CD14-positive monocyte (primary cell): ENCODE measurements around the gene MGAT4A. TPM values are rescaled to one million over a fixed set of nuclear protein-coding genes. Genes with fewer than 3 reads are reported as not detected.

Source experiments
- DNase-seq, 3 donors: peaks; one replicate each; pipeline ENCODE4 v3.0.0-alpha.2; 2011 to 2022
- H2AFZ ChIP-seq: 2 replicates; pipeline ENCODE4 v1.6.0; 2012; ENCODE audit warnings: mild to moderate bottlenecking, low read depth, low read length, inconsistent platforms; ENCODE audit not compliant: insufficient read depth, poor library complexity, severe bottlenecking
- H3K27ac ChIP-seq, 2 donors: 1 replicate in 1 of 2; 2 replicates in 1 of 2; pipeline ENCODE4 v1.5.1; 2012 to 2013; ENCODE audit warnings: low read length in 2 of 2, control low read depth in 1 of 2, inconsistent platforms in 1 of 2, low read depth in 1 of 2, mild to moderate bottlenecking in 1 of 2
- H3K27me3 ChIP-seq, 2 donors: one replicate each; pipeline versions ENCODE4 v1.6.0 to v1.6.1; 2011 to 2013; ENCODE audit warnings: low read length in 2 of 2; ENCODE audit not compliant: control insufficient read depth in 2 of 2, insufficient read depth in 2 of 2
- H3K36me3 ChIP-seq, 2 donors: replicated peaks in 1 of 2; 1 replicate in 1 of 2; 2 replicates in 1 of 2; pipeline versions ENCODE4 v1.5.1 to v1.6.1; 2012 to 2013; ENCODE audit warnings: low read length in 2 of 2, control low read depth in 1 of 2, inconsistent platforms in 1 of 2, mild to moderate bottlenecking in 1 of 2; ENCODE audit not compliant: insufficient read depth in 2 of 2, control insufficient read depth in 1 of 2
- H3K4me1 ChIP-seq, 2 donors: 1 replicate in 1 of 2; 2 replicates in 1 of 2; pipeline versions ENCODE4 v1.5.1 to v1.6.1; 2012 to 2013; ENCODE audit warnings: low read length in 2 of 2, control low read depth in 1 of 2, inconsistent platforms in 1 of 2, mild to moderate bottlenecking in 1 of 2, moderate library complexity in 1 of 2; ENCODE audit not compliant: insufficient read depth in 2 of 2, control insufficient read depth in 1 of 2
- H3K4me2 ChIP-seq: replicated peaks from 2 replicates; pipeline ENCODE3; 2012; ENCODE audit warnings: low read length, moderate library complexity, mild to moderate bottlenecking; ENCODE audit not compliant: poor library complexity, severe bottlenecking; ENCODE audit errors: extremely low read depth
- H3K4me3 ChIP-seq, 3 experiments: fragments of 200-600 bp in 1 of 3; sonication (generic) in 1 of 3; replicated peaks in 1 of 3; 1 replicate in 2 of 3; 2 replicates in 1 of 3; pipeline ENCODE4 v1.5.1; 2011 to 2013; ENCODE audit warnings: low read length in 3 of 3, mild to moderate bottlenecking in 3 of 3, control low read depth in 2 of 3, low read depth in 2 of 3, inconsistent platforms in 1 of 3, moderate library complexity in 1 of 3
- H3K79me2 ChIP-seq: 2 replicates; pipeline ENCODE4 v1.6.0; 2012; ENCODE audit warnings: mild to moderate bottlenecking, control low read depth, inconsistent platforms, low read length, moderate library complexity; ENCODE audit not compliant: insufficient read depth
- H3K9ac ChIP-seq: 2 replicates; pipeline ENCODE4 v1.6.0; 2017; ENCODE audit warnings: low read length, mild to moderate bottlenecking; ENCODE audit not compliant: insufficient read depth, poor library complexity, severe bottlenecking
- H3K9me3 ChIP-seq, 2 donors: replicated peaks in 1 of 2; 1 replicate in 1 of 2; 2 replicates in 1 of 2; pipeline versions ENCODE4 v1.5.1 to v1.6.1; 2012 to 2013; ENCODE audit warnings: low read length in 2 of 2, control low read depth in 1 of 2; ENCODE audit not compliant: control insufficient read depth in 1 of 2, insufficient read depth in 1 of 2
- H4K20me1 ChIP-seq: 2 replicates; pipeline ENCODE4 v1.6.0; 2012; ENCODE audit warnings: mild to moderate bottlenecking, low read length, control low read depth, moderate library complexity; ENCODE audit not compliant: insufficient read depth
- H3K27ac Mint-ChIP-seq, 7 donors: one replicate each; pipeline ENCODE4 v1.8.0; 2020; ENCODE audit warnings: mild to moderate bottlenecking in 7 of 7, mixed read lengths in 7 of 7, moderate library complexity in 6 of 7, inconsistent platforms in 2 of 7
- H3K27me3 Mint-ChIP-seq, 3 donors: one replicate each; pipeline ENCODE4 v1.8.0; 2021 to 2022; ENCODE audit warnings: low read depth in 3 of 3, mild to moderate bottlenecking in 3 of 3, mixed read lengths in 3 of 3, moderate library complexity in 3 of 3, inconsistent platforms in 1 of 3
- H3K36me3 Mint-ChIP-seq, 2 donors: one replicate each; pipeline ENCODE4 v1.8.0; 2020; ENCODE audit warnings: mixed read lengths in 2 of 2, inconsistent platforms in 1 of 2, mild to moderate bottlenecking in 1 of 2
- H3K4me1 Mint-ChIP-seq: one replicate; pipeline ENCODE4 v1.8.0; 2020; ENCODE audit warnings: mild to moderate bottlenecking, mixed read lengths
- H3K4me3 Mint-ChIP-seq, 2 donors: one replicate each; pipeline ENCODE4 v1.8.0; 2020; ENCODE audit warnings: mild to moderate bottlenecking in 2 of 2, mixed read lengths in 2 of 2, moderate library complexity in 1 of 2
- H3K9me3 Mint-ChIP-seq, 7 donors: one replicate each; pipeline ENCODE4 v1.8.0; 2020 to 2022; ENCODE audit warnings: mixed read lengths in 7 of 7, mild to moderate bottlenecking in 6 of 7, moderate library complexity in 6 of 7, inconsistent platforms in 2 of 7
- WGBS: methylation state at CpG from one replicate; pipeline ENCODE4 v1.1.5; 2013; ENCODE audit warnings: missing lambda C conversion rate; ENCODE audit not compliant: insufficient coverage; 5-methylcytosine and 5-hydroxymethylcytosine counted together
- intact Hi-C, 2 donors: fragments of 100-400 bp; cut with micrococcal nuclease; formaldehyde crosslinking; loops; one replicate each; pipeline versions ENCODE4 v1.15.0 to v1.15.1; 2023
- polyA plus RNA-seq, 3 donors: library from polyadenylated mRNA; depleted of rRNA in 1 of 3; unstranded in 2 of 3; stranded (reverse) in 1 of 3; fragments of 300-500 nt in 2 of 3; fragments of >200 nt in 1 of 3; fragmentation: Illumina TruSeq in 2 of 3; gene quantifications; 1 replicate in 2 of 3; 2 replicates in 1 of 3; pipeline ENCODE4 v1.2.3, GENCODE V29; 2012 to 2021
- TF ChIP-seq, protein P1 (sequence below): fragments of 200-600 bp; IDR thresholded peaks from one replicate; pipeline ENCODE4 v1.8.0; 2022; ENCODE audit warnings: antibody characterized with exemption, mild to moderate bottlenecking

The MGAT4A gene
- polyA plus RNA-seq, 3 donors = 24.3 to 35.9 (median 35.1) TPM

DNA sequence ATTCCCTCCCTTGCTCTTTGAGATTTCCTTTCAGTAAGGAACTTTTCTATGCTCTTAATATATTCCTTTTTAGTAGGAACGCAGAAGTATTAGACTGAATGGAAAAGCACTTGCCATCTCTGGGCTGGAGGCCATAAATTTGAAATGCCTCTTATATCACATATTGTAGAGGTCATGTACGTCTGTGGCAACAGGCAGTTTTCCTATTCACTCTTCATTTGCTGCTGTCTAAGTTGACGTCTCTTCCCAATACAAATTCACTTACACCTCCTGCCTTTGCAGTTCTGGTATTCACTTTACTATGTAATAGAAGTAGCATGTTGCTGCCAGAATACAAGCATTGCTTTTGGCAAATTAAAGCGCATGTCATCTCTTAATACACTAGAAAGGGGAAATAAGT, 34.7 kb downstream of the MGAT4A start:
- H3K27me3 Mint-ChIP-seq = no peaks in the 10 kb centered on the region
- H3K4me3 Mint-ChIP-seq = no peak overlapping the region
- Histone ChIP-seq H3K4me3 (no peak overlapping the region), H3K79me2 (peaks cover 75% of the 10 kb centered on the region), H2AFZ (no peak overlapping the region), H3K4me1 (peaks cover 5 to 9% of the 10 kb centered on the region in 2 donors), H3K9me3 (no peaks in the 10 kb centered on the region), H3K9ac (no peak overlapping the region), H3K4me2 (no peak overlapping the region), H3K27ac (no peak overlapping the region), H4K20me1 (peaks cover 53% of the 10 kb centered on the region), H3K27me3 (no peaks in the 10 kb centered on the region), H3K36me3 (peaks cover 2 to 8% of the 10 kb centered on the region in 2 donors)
- H3K27ac Mint-ChIP-seq = peak overlapping the region in 1 of 7 donors; percentile 57
- DNase-seq = no peak
- H3K36me3 Mint-ChIP-seq = peaks cover 7 to 16% of the 10 kb centered on the region in 2 donors
- TF ChIP-seq, protein P1, sequence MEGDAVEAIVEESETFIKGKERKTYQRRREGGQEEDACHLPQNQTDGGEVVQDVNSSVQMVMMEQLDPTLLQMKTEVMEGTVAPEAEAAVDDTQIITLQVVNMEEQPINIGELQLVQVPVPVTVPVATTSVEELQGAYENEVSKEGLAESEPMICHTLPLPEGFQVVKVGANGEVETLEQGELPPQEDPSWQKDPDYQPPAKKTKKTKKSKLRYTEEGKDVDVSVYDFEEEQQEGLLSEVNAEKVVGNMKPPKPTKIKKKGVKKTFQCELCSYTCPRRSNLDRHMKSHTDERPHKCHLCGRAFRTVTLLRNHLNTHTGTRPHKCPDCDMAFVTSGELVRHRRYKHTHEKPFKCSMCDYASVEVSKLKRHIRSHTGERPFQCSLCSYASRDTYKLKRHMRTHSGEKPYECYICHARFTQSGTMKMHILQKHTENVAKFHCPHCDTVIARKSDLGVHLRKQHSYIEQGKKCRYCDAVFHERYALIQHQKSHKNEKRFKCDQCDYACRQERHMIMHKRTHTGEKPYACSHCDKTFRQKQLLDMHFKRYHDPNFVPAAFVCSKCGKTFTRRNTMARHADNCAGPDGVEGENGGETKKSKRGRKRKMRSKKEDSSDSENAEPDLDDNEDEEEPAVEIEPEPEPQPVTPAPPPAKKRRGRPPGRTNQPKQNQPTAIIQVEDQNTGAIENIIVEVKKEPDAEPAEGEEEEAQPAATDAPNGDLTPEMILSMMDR = no peak
- intact Hi-C loops = no loop called here
- no CpG with 5 or more reads among the region's 4 CpGs for WGBS
- peaks cover 20% of the 10 kb centered on the region for H3K4me1 Mint-ChIP-seq
- no peaks in the 10 kb centered on the region for H3K9me3 Mint-ChIP-seq

DNA sequence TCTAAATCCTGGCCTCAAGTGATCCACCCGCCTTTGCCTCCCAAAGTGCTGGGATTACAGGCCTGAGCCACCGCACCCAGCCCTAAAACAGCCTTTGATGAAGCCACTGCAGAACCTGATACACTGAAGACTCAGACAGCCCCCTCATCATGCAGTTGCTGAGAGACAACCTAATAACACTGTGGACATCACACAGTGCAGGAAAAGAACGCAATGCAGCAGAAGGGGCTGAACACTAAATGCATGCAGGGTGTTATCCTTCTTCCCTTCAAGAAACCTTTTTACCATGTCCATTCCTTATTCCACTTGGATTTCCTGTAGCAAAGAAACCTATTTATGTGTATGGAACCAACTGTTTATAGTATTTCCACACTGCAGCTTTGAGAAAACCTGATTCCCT, 35.7 kb downstream of the MGAT4A start:
- intact Hi-C loops = no loop called here
- H3K4me3 ChIP-seq = no peak overlapping the region
- peaks cover 0 to 2% (median 0%) of the 10 kb centered on the region in 3 donors for H3K27me3 Mint-ChIP-seq
- no peak for DNase-seq
- no peak overlapping the region for H3K4me2 ChIP-seq
- H2AFZ ChIP-seq = no peak overlapping the region
- H3K27me3 ChIP-seq = no peaks in the 10 kb centered on the region
- H3K9ac ChIP-seq = no peak overlapping the region
- H3K9me3 Mint-ChIP-seq = no peaks in the 10 kb centered on the region
- H3K27ac Mint-ChIP-seq = peak overlapping the region in 1 of 7 donors; percentile 3
- 100% methylated on average over 2 of the region's 3 CpGs for WGBS
- no peaks in the 10 kb centered on the region for H3K9me3 ChIP-seq
- H3K79me2 ChIP-seq = peaks cover 81% of the 10 kb centered on the region
- H3K4me3 Mint-ChIP-seq = no peak overlapping the region
- peaks cover 20% of the 10 kb centered on the region for H3K4me1 Mint-ChIP-seq
- no peak overlapping the region for H3K27ac ChIP-seq
- TF ChIP-seq, protein P1 = no peak
- peaks cover 5 to 6% of the 10 kb centered on the region in 2 donors for H3K4me1 ChIP-seq
- H3K36me3 ChIP-seq = peaks cover 2 to 10% of the 10 kb centered on the region in 2 donors
- H3K36me3 Mint-ChIP-seq = peaks cover 9 to 21% of the 10 kb centered on the region in 2 donors
- peaks cover 58% of the 10 kb centered on the region for H4K20me1 ChIP-seq
